Lower lobe of right lung (tissue), 2 donors: ENCODE results near the gene PLA2G5. TPM values are rescaled to one million over a fixed set of nuclear protein-coding genes. Genes with fewer than 3 reads are reported as not detected.

Source experiments
- ATAC-seq, 2 donors: fragments of 200-7000 bp; cut with Tn5 transposase; one replicate each; pipeline ENCODE4 v1.9.1; 2020 to 2022; ENCODE audit warnings: mild to moderate bottlenecking in 2 of 2, moderate library complexity in 2 of 2
- DNase-seq: peaks from one replicate; pipeline ENCODE4 v3.0.0-alpha.2; 2020
- H3K27ac ChIP-seq: fragments of 200-600 bp; one replicate; pipeline ENCODE4 v1.8.0; 2022
- H3K27me3 ChIP-seq: fragments of 200-600 bp; one replicate; pipeline ENCODE4 v1.8.0; 2022; ENCODE audit warnings: low read depth
- H3K36me3 ChIP-seq: fragments of 200-600 bp; one replicate; pipeline ENCODE4 v1.8.0; 2022; ENCODE audit warnings: mild to moderate bottlenecking
- H3K4me1 ChIP-seq: fragments of 200-600 bp; one replicate; pipeline ENCODE4 v1.8.0; 2022
- H3K4me3 ChIP-seq: fragments of 200-600 bp; one replicate; pipeline ENCODE4 v1.8.0; 2022; ENCODE audit warnings: mild to moderate bottlenecking
- H3K9me3 ChIP-seq: fragments of 200-600 bp; one replicate; pipeline ENCODE4 v1.8.0; 2022
- CTCF ChIP-seq: fragments of 200-600 bp; IDR thresholded peaks from one replicate; pipeline ENCODE4 v1.8.0; 2022; ENCODE audit warnings: antibody characterized with exemption, mild to moderate bottlenecking
- intact Hi-C: fragments of 100-400 bp; cut with DNase I; formaldehyde crosslinking; loops from one replicate; pipeline ENCODE4 v1.11.0; 2022
- total RNA-seq: library from RNA; stranded (reverse); fragmentation: NEBNext Ultra II Directional; extraction: Animal tissue kit (Norgen Biotek cat#: 25700); gene quantifications from one replicate; pipeline ENCODE4 v1.2.1, GENCODE V29; 2021
- donor health status: DM: no; HTN: yes; CAD: no; lungs with severe emphysema.

The PLA2G5 gene
- total RNA-seq, 1 donor from 2014 or later, result 7.4 TPM

GRCh38 chr1:20075345-20075744, 5.4 kb downstream of the PLA2G5 start:
- Histone ChIP-seq H3K4me1 (peaks cover 9% of the 10 kb centered on the region), H3K9me3 (no peaks in the 10 kb centered on the region), H3K36me3 (no peaks in the 10 kb centered on the region), H3K27me3 (peaks cover 4% of the 10 kb centered on the region), H3K27ac (no peak overlapping the region), H3K4me3 (no peak overlapping the region)
- ATAC-seq (no peak), DNase-seq (no peak)
- no peak for TF ChIP-seq CTCF
- intact Hi-C loops, result no loop called here

- no peak for DNase-seq
- no peak for ATAC-seq
- TF ChIP-seq CTCF, result no peak
- Histone ChIP-seq H3K27me3 (peaks cover 4% of the 10 kb centered on the region), H3K36me3 (no peaks in the 10 kb centered on the region), H3K27ac (no peak overlapping the region), H3K4me3 (no peak overlapping the region), H3K4me1 (peaks cover 17% of the 10 kb centered on the region), H3K9me3 (no peaks in the 10 kb centered on the region)
- intact Hi-C loops, result no loop called here
These were observed 6.2 kb downstream of the PLA2G5 start for GRCh38 chr1:20076223-20076622.

- Histone ChIP-seq H3K36me3 (no peaks in the 10 kb centered on the region), H3K27ac (no peak overlapping the region), H3K4me3 (no peak overlapping the region), H3K4me1 (peaks cover 18% of the 10 kb centered on the region), H3K9me3 (no peaks in the 10 kb centered on the region), H3K27me3 (peaks cover 4% of the 10 kb centered on the region)
- no peak for ATAC-seq
- DNase-seq, result no peak
- intact Hi-C loops, result no loop called here
- TF ChIP-seq CTCF, result no peak
These were observed 6.9 kb downstream of the PLA2G5 start for GRCh38 chr1:20076710-20077461.

GRCh38 chr1:20078171-20078651, 8.2 kb downstream of the PLA2G5 start:
- DNase-seq (no peak), ATAC-seq (no peak)
- H3K4me1 ChIP-seq, result peaks cover 18% of the 10 kb centered on the region
- H3K4me3 ChIP-seq, result no peak overlapping the region
- no peak overlapping the region for H3K27ac ChIP-seq
- TF ChIP-seq CTCF, result no peak
- no peaks in the 10 kb centered on the region for H3K9me3 ChIP-seq
- H3K27me3 ChIP-seq, result peaks cover 4% of the 10 kb centered on the region
- intact Hi-C loops, result no loop called here
- H3K36me3 ChIP-seq, result no peaks in the 10 kb centered on the region

- H3K27ac ChIP-seq, result no peak overlapping the region
- intact Hi-C loops, result no loop called here
- peaks cover 18% of the 10 kb centered on the region for H3K4me1 ChIP-seq
- no peaks in the 10 kb centered on the region for H3K9me3 ChIP-seq
- TF ChIP-seq CTCF, result no peak
- ATAC-seq (no peak), DNase-seq (no peak)
- H3K27me3 ChIP-seq, result peaks cover 4% of the 10 kb centered on the region
- H3K36me3 ChIP-seq, result no peaks in the 10 kb centered on the region
- no peak overlapping the region for H3K4me3 ChIP-seq
These were observed 8.7 kb downstream of the PLA2G5 start for GRCh38 chr1:20078711-20079110.
